ENCODE measurements around the gene KRTAP13-3.

DNA sequence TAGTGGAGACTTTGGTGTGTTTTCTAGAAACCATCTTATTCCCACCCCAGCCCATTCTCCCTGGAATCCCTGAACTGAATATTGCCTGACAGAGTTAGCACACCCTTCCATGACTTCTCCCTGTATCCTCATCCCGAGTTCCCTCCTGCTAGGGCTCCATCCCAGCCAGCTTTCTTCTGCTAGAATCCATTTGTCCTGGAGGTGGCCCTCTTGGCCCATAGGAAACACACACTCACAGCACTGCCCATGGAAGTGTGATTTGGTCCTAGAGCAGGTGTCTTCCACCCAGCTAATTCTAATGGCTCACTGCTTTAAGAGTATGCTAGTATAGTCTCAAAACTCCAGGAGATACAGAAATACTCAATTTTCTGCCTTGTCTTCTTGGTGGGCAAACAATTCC is 18.5 kb upstream of the KRTAP13-3 start:
- TF ChIP-seq, protein P1, sequence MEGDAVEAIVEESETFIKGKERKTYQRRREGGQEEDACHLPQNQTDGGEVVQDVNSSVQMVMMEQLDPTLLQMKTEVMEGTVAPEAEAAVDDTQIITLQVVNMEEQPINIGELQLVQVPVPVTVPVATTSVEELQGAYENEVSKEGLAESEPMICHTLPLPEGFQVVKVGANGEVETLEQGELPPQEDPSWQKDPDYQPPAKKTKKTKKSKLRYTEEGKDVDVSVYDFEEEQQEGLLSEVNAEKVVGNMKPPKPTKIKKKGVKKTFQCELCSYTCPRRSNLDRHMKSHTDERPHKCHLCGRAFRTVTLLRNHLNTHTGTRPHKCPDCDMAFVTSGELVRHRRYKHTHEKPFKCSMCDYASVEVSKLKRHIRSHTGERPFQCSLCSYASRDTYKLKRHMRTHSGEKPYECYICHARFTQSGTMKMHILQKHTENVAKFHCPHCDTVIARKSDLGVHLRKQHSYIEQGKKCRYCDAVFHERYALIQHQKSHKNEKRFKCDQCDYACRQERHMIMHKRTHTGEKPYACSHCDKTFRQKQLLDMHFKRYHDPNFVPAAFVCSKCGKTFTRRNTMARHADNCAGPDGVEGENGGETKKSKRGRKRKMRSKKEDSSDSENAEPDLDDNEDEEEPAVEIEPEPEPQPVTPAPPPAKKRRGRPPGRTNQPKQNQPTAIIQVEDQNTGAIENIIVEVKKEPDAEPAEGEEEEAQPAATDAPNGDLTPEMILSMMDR (IDR thresholded peaks at IDR 0.05): no peak
- TF ChIP-seq EP300 (IDR thresholded peaks at IDR 0.05): no peak
- TF ChIP-seq POLR2AphosphoS5 (IDR thresholded peaks at IDR 0.05): no peak

Measured in sigmoid colon (tissue), 4 donors.